Stimulated activated CD4-positive, alpha-beta T cell treated with anti-CD3 and anti-CD28 coated beads, Interleukin-4, amount 100 ng/mL, for 1 hour (primary cell): ENCODE measurements around the gene TBC1D10A.
A peak's percentile ranks its signal among the peaks of the same experiment; 100 is the strongest.
"Not testable (repeated sequence)": the region's sequence is repeated elsewhere in the genome, so short reads cannot be mapped to it uniquely, and the experiment has no call there.

Experiments
- DNase-seq: peaks from one replicate; pipeline ENCODE4 v3.0.0-alpha.2; 2020

Gene TBC1D10A

GRCh38 chr22:30347255-30347892 is 20.6 kb upstream of the TBC1D10A start:
- DNase-seq: no peak

GRCh38 chr22:30344447-30345200 is 17.9 kb upstream of the TBC1D10A start:
- DNase-seq: peak; percentile 12

GRCh38 chr22:30340911-30341685 is 14.4 kb upstream of the TBC1D10A start:
- DNase-seq: no peak

GRCh38 chr22:30338802-30339201 is 12.1 kb upstream of the TBC1D10A start:
- no peak for DNase-seq

GRCh38 chr22:30338341-30338740 is 11.6 kb upstream of the TBC1D10A start:
- DNase-seq: not testable (repeated sequence)

- DNase-seq: no peak
Measured at GRCh38 chr22:30337461-30337778, 10.7 kb upstream of the TBC1D10A start.

GRCh38 chr22:30336752-30337460 is 10.2 kb upstream of the TBC1D10A start:
- DNase-seq: no peak

GRCh38 chr22:30335236-30335635 is 8.5 kb upstream of the TBC1D10A start:
- DNase-seq: no peak

- DNase-seq: no peak
Measured at GRCh38 chr22:30334646-30335045, 7.9 kb upstream of the TBC1D10A start.

- no peak for DNase-seq
Measured at GRCh38 chr22:30333707-30334087, 7.0 kb upstream of the TBC1D10A start.

- no peak for DNase-seq
Measured at GRCh38 chr22:30332994-30333706, 6.4 kb upstream of the TBC1D10A start.

GRCh38 chr22:30332551-30332950 is 5.8 kb upstream of the TBC1D10A start:
- no peak for DNase-seq

- no peak for DNase-seq
Measured at GRCh38 chr22:30328466-30329049, 1.8 kb upstream of the TBC1D10A start.

- no peak for DNase-seq
Measured at GRCh38 chr22:30327864-30328345, 1.2 kb upstream of the TBC1D10A start.

GRCh38 chr22:30326255-30326705 is 461 bp downstream of the TBC1D10A start:
- DNase-seq: no peak

GRCh38 chr22:30325724-30326254 is 952 bp downstream of the TBC1D10A start:
- no peak for DNase-seq

GRCh38 chr22:30325065-30325720 is 1.5 kb downstream of the TBC1D10A start:
- DNase-seq: no peak

- no peak for DNase-seq
Measured at GRCh38 chr22:30324014-30324730, 2.6 kb downstream of the TBC1D10A start.

GRCh38 chr22:30323246-30323645 is 3.5 kb downstream of the TBC1D10A start:
- no peak for DNase-seq

GRCh38 chr22:30321461-30321860 is 5.3 kb downstream of the TBC1D10A start:
- no peak for DNase-seq
